ENCODE measurements around the gene PTPRG.

GRCh38 chr3:61570813-61571212 is 9.4 kb downstream of the PTPRG start:
- TF ChIP-seq, protein P1, sequence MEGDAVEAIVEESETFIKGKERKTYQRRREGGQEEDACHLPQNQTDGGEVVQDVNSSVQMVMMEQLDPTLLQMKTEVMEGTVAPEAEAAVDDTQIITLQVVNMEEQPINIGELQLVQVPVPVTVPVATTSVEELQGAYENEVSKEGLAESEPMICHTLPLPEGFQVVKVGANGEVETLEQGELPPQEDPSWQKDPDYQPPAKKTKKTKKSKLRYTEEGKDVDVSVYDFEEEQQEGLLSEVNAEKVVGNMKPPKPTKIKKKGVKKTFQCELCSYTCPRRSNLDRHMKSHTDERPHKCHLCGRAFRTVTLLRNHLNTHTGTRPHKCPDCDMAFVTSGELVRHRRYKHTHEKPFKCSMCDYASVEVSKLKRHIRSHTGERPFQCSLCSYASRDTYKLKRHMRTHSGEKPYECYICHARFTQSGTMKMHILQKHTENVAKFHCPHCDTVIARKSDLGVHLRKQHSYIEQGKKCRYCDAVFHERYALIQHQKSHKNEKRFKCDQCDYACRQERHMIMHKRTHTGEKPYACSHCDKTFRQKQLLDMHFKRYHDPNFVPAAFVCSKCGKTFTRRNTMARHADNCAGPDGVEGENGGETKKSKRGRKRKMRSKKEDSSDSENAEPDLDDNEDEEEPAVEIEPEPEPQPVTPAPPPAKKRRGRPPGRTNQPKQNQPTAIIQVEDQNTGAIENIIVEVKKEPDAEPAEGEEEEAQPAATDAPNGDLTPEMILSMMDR (conservative IDR thresholded peaks at IDR 0.05 in 1 of 2, IDR thresholded peaks at IDR 0.05 in 1 of 2; ENCODE audit: low read depth in 1 of 2, low read length in 2 of 2): no peak
- TF ChIP-seq EZH2 (IDR thresholded peaks at IDR 0.05; ENCODE audit: low read length, missing control alignments): no peak
